Loucy (cell line): ENCODE data around the gene ANGPTL2.

Experiments
- CTCF ChIP-seq: fragments of 200-600 bp; sonication (generic); conservative IDR thresholded peaks from 2 replicates; pipeline ENCODE4 v1.5.1; 2014; ENCODE audit warnings: mild to moderate bottlenecking, antibody characterized with exemption, low read length
- EZH2phosphoT487 ChIP-seq: fragments of 200-600 bp; IDR thresholded peaks from 2 replicates; pipeline ENCODE4 v1.6.1; 2018; ENCODE audit warnings: antibody characterized with exemption, mild to moderate bottlenecking, moderate library complexity, borderline replicate concordance

GRCh38 chr9:127133739-127134167 lies 11.3 kb upstream of the ANGPTL2 start:
- TF ChIP-seq CTCF (no peak), EZH2phosphoT487 (no peak)
